Brain microvascular endothelial cell (primary cell): ENCODE results near the gene UBASH3A.

Experiments
- DNase-seq: peaks from one replicate; pipeline ENCODE4 v3.0.0-alpha.2; 2020
- H3K27ac ChIP-seq: fragments of 250-450 bp; sonication (Bioruptor Pico); 2 replicates; pipeline ENCODE4 v1.5.1; 2020; ENCODE audit warnings: mild to moderate bottlenecking, moderate library complexity
- H3K27me3 ChIP-seq: fragments of 250-450 bp; sonication (Bioruptor Pico); replicated peaks from 2 replicates; pipeline ENCODE4 v1.5.1; 2020; ENCODE audit warnings: mild to moderate bottlenecking
- H3K36me3 ChIP-seq: fragments of 250-450 bp; sonication (Bioruptor Pico); replicated peaks from 2 replicates; pipeline ENCODE4 v1.5.1; 2020; ENCODE audit warnings: mild to moderate bottlenecking
- H3K4me3 ChIP-seq: 2 replicates; pipeline ENCODE4 v1.5.1; 2011; ENCODE audit warnings: low read depth, mild to moderate bottlenecking, control low read depth, low read length, moderate library complexity
- in situ Hi-C: cut with HindIII; loops from 2 replicates; pipeline ENCODE4 v1.10.0; 2017; ENCODE audit warnings: low sequenced_read_pairs, low pct_ligation_motif_present
- TF ChIP-seq, protein P1 (sequence below): IDR thresholded peaks from 2 replicates; pipeline ENCODE4 v1.5.1; 2011; ENCODE audit warnings: low read depth, mild to moderate bottlenecking, moderate library complexity, low read length, control low read depth, inconsistent platforms; ENCODE audit errors: missing control alignments

The UBASH3A gene

DNA sequence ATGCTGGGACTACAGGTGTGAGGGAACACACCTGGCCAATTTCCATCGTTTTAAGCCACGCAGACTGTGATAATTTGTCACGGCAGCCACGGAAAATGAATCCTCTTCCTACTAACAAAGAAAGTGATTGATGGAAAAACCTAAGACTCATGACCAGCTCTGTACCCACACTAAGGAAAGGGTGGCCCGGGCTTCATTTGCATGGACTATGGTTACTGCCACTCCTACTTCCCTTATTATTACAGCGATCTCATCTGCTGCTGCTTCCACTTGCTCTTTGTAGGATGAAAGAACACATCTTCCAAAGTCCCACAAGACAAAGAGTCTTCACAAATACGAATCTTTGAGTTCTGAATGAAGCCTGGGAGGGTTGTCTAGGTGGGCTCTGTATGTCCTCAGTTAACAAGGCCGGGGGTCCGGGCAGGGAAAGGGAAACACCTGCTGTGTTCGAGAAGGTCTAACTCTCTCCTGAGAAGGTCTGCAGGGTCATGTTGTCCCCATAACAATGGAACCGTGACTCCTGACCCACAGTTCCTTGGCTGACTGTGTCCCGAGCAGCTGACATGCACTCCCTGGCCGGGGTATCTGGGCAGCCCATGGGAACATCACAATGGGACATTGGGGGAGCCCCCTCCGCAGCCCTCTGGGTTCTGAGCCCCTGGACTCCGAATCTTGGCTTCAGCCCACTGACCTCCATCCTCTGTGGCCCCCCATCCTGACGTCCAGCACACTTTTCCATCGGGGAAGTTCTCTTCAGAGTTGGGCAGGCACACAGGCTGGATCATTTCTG is 24.1 kb upstream of the UBASH3A start:
- Histone ChIP-seq H3K27ac (no peak overlapping the region), H3K4me3 (no peak overlapping the region), H3K27me3 (no peaks in the 10 kb centered on the region), H3K36me3 (no peaks in the 10 kb centered on the region)
- TF ChIP-seq, protein P1, sequence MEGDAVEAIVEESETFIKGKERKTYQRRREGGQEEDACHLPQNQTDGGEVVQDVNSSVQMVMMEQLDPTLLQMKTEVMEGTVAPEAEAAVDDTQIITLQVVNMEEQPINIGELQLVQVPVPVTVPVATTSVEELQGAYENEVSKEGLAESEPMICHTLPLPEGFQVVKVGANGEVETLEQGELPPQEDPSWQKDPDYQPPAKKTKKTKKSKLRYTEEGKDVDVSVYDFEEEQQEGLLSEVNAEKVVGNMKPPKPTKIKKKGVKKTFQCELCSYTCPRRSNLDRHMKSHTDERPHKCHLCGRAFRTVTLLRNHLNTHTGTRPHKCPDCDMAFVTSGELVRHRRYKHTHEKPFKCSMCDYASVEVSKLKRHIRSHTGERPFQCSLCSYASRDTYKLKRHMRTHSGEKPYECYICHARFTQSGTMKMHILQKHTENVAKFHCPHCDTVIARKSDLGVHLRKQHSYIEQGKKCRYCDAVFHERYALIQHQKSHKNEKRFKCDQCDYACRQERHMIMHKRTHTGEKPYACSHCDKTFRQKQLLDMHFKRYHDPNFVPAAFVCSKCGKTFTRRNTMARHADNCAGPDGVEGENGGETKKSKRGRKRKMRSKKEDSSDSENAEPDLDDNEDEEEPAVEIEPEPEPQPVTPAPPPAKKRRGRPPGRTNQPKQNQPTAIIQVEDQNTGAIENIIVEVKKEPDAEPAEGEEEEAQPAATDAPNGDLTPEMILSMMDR = no peak
- in situ Hi-C loops = no loop called here
- no peak for DNase-seq

DNA sequence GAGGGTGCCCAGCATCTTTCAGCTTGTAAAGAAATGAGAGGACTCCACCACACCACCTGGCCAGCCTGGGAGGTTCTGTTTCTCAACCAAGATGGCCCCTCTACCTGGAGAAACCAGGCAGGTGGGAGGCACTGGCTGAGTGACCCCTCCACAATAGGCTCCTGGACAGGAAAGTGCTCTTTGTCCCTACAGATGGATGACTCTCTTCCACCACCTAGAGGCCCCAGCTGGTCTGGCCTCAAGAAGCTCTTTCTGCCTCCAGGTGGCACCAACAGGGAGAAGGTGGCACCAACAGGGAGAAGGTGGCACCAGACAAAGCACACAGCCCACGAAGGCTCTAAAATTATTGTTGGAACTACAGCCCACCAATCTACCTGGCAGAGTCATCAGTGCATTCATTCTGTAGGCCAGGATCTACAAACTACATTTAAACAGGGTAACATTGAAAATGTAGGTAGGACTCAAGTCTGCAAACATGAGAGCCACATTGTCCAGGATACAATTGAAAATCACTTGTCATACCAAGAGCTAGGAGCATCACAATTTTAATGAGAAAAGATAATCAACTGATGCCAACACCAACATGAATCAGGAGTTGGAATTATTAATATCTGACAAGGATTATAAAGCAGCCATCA is 22.2 kb upstream of the UBASH3A start:
- in situ Hi-C loops = no loop called here
- peak; percentile 34 for DNase-seq
- Histone ChIP-seq H3K4me3 (no peak overlapping the region), H3K36me3 (no peaks in the 10 kb centered on the region), H3K27ac (no peak overlapping the region), H3K27me3 (no peaks in the 10 kb centered on the region)
- TF ChIP-seq, protein P1 = peak; percentile 88

DNA sequence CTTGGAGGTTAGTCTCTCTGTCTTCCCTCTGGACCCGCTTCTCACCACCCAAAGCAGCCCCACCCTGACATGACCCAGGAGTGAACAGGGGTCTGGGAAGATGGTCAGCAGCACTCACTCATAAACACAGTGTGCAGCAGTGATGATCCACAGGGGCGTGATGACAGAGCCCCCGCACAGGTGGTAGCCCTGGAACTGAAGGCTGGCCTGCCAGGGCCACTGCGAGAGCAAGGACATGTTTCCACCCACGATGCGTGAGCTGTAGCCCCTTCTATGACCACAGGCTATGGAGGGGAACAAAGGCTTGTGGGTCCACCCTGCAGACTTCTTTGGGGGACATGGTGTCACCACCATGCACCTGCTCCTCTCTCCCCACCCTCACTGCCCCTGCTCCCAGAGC is 20.8 kb upstream of the UBASH3A start:
- Histone ChIP-seq H3K4me3 (no peak overlapping the region), H3K27me3 (no peaks in the 10 kb centered on the region), H3K36me3 (no peaks in the 10 kb centered on the region), H3K27ac (no peak overlapping the region)
- TF ChIP-seq, protein P1 = no peak
- in situ Hi-C loops = no loop called here
- no peak for DNase-seq

DNA sequence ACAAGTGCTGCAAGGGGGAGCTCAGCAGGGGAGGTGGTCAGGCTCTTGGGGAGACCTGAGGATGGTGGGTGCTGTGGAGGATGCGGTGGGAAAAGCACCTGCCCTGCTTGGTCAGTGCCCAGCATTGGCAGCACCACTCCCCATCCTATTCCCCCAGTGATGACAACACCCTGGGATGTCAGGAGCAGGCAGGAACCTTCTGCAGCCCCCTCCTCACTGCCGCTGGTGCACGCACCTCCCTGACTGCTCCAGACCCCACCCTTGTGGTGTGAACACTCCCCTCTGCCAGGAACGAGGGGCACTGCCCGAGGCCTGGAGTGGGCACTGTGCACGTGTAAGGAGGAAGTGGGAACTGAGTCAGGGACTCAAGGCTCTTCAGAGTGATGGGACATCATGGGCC is 20.4 kb upstream of the UBASH3A start:
- H3K27ac ChIP-seq = no peak overlapping the region
- TF ChIP-seq, protein P1 = no peak
- in situ Hi-C loops = no loop called here
- no peak overlapping the region for H3K4me3 ChIP-seq
- no peak for DNase-seq
- no peaks in the 10 kb centered on the region for H3K27me3 ChIP-seq
- H3K36me3 ChIP-seq = no peaks in the 10 kb centered on the region

DNA sequence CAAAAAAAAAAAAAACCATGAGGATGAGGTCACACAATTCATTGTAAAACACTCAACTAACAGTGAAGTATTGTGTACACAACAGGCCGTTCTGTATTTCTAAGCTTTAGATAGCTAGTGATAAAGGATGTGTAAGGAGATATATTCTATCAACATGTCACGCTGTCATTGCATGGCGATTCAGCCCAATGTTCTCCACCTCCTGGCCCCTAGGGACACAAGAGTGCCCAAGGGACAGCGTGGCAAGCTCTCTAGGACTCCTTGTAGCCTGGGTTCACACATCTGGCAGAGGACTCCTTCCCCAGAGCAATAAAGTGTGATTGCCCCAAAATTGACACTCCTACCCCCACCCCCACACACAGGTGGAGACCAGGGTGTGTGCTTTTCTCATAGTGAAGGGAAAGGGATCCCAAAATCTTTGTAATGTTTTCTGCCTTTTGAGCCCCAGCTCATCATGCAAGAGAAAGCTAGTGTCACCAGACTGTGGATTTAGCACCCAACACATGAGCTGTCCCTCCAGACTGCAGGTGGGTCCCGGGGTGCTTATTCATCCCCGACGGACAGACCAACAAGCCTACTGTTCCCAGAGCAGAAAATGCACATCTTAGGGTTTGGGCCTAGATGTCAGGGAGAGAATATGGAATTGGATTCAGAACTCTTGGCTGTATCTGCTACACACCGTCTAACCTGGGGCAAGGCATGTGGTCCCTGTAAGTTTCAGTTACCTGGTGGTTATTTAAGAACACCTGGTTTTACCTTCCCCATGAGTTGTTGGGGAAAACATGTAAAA is 19.4 kb upstream of the UBASH3A start:
- Histone ChIP-seq H3K36me3 (no peaks in the 10 kb centered on the region), H3K27ac (no peak overlapping the region), H3K27me3 (no peaks in the 10 kb centered on the region), H3K4me3 (no peak overlapping the region)
- in situ Hi-C loops = no loop called here
- DNase-seq = no peak
- TF ChIP-seq, protein P1 = no peak
